ENCODE results near the gene LTB.
"Not testable (repeated sequence)": the region's sequence is repeated elsewhere in the genome, so short reads cannot be mapped to it uniquely, and the experiment has no call there.

LTB gene

DNA sequence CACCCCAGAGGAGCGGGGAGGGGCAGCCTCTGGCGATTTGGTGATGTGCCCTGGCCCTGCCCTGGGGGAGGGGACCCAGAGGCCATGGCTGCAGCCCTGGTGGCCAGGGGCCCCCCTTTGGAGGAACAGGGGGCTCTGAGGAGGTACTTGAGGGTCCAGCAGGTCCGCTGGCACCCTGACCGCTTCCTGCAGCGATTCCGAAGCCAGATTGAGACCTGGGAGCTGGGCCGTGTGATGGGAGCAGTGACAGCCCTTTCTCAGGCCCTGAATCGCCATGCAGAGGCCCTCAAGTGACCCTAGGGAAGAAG, 24.0 kb downstream of the LTB start:
- H3K36me3 ChIP-seq (ENCODE audit: control insufficient read depth in 1 of 2, insufficient read depth in 2 of 2, low read length in 2 of 2): peaks cover 10 to 36% of the 10 kb centered on the region in 2 donors

DNA sequence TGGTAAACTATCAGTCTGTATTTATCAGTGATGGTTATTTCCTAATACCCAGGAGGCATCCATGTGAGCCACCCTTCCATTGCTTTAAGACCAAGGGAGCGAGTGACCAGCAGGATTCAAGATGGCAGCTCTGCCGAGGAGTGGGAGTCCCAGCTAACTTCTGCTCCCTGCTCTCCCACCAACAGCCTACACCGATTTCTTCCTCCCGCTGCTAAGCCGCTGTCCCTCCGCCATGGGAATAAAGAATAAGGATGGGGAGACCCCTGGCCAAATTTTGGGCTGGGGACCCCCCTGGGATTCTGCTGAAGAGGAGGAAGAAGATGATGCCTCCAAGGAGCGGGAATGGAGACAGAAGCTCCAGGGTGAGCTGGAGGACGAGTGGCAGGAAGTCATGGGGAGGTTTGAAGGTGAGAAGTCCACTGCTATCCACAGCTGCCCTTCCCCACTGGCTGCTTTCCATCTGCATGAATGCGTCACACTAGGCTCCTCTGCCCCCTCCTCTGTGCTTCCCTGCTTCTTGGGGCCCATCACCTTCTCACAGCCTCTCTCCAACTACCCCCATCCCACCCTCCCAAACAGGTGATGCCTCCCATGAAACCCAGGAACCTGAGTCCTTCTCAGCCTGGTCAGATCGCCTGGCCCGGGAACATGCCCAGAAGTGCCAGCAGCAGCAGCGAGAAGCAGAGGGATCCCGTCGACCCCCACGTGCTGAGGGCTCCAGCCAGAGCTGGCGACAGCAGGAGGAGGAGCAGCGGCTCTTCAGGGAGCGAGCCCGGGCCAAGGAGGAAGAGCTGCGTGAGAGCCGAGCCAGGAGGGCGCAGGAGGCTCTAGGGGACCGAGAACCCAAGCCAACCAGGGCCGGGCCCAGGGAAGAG, 24.5 kb downstream of the LTB start:
- Histone ChIP-seq H3K9me3 (ENCODE audit: control insufficient read depth in 1 of 2, low read length in 2 of 2) (no peaks in the 10 kb centered on the region), H3K4me3 (ENCODE audit: low read depth in 1 of 2, low read length in 2 of 2) (no peak overlapping the region), H3K36me3 (ENCODE audit: control insufficient read depth in 1 of 2, insufficient read depth in 2 of 2, low read length in 2 of 2) (peaks cover 10 to 36% of the 10 kb centered on the region in 2 donors), H3K4me1 (ENCODE audit: control insufficient read depth in 1 of 2, insufficient read depth in 2 of 2, low read length in 2 of 2) (peaks cover 0 to 8% of the 10 kb centered on the region in 2 donors), H3K27me3 (ENCODE audit: low read depth, low read length) (no peaks in the 10 kb centered on the region), H3K27ac (ENCODE audit: low read length) (no peak overlapping the region)

More for the DNA sequence above, 24.0 kb downstream of the LTB start:
- H3K27ac ChIP-seq (ENCODE audit: low read length): no peak overlapping the region
- H3K4me3 ChIP-seq (ENCODE audit: low read depth in 1 of 2, low read length in 2 of 2): no peak overlapping the region
- H3K4me1 ChIP-seq (ENCODE audit: control insufficient read depth in 1 of 2, insufficient read depth in 2 of 2, low read length in 2 of 2): peaks cover 0 to 8% of the 10 kb centered on the region in 2 donors
- H3K9me3 ChIP-seq (ENCODE audit: control insufficient read depth in 1 of 2, low read length in 2 of 2): no peaks in the 10 kb centered on the region
- no peaks in the 10 kb centered on the region for H3K27me3 ChIP-seq (ENCODE audit: low read depth, low read length)

DNA sequence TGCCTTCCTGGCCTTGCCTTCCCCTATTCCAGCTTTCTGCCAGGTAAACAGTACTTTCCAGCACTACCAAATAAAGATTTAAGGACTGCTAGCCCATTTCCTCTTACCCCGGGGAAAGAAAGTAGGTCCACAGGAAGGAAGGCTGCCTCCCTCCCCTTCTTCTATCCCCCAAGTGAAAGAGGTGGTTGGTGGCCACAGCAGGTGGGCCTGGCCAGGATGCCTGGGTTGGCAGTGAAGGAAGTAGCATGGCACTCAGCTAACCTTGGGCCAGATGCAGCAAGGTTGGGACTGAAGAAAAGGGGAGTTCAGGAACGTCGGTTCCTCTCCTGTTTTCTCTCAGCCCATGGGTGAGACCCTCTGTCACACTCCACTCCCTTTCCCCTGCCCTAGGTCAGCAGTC, 25.9 kb downstream of the LTB start:
- Histone ChIP-seq H3K4me3 (ENCODE audit: low read depth in 1 of 2, low read length in 2 of 2) (no peak overlapping the region), H3K4me1 (ENCODE audit: control insufficient read depth in 1 of 2, insufficient read depth in 2 of 2, low read length in 2 of 2) (peaks cover 0 to 8% of the 10 kb centered on the region in 2 donors), H3K9me3 (ENCODE audit: control insufficient read depth in 1 of 2, low read length in 2 of 2) (no peaks in the 10 kb centered on the region), H3K27me3 (ENCODE audit: low read depth, low read length) (no peaks in the 10 kb centered on the region), H3K36me3 (ENCODE audit: control insufficient read depth in 1 of 2, insufficient read depth in 2 of 2, low read length in 2 of 2) (peaks cover 10 to 36% of the 10 kb centered on the region in 2 donors), H3K27ac (ENCODE audit: low read length) (no peak overlapping the region)

- not testable (repeated sequence) for H3K27me3 ChIP-seq (ENCODE audit: low read depth, low read length); H3K4me3 ChIP-seq (ENCODE audit: low read depth in 1 of 2, low read length in 2 of 2); H3K9me3 ChIP-seq (ENCODE audit: control insufficient read depth in 1 of 2, low read length in 2 of 2); H3K27ac ChIP-seq (ENCODE audit: low read length)
- peaks cover 4 to 19% of the 10 kb centered on the region in 2 donors for H3K4me1 ChIP-seq (ENCODE audit: control insufficient read depth in 1 of 2, insufficient read depth in 2 of 2, low read length in 2 of 2)
- peaks cover 12 to 13% of the 10 kb centered on the region in 2 donors for H3K36me3 ChIP-seq (ENCODE audit: control insufficient read depth in 1 of 2, insufficient read depth in 2 of 2, low read length in 2 of 2)
These were observed 30.9 kb downstream of the LTB start for GRCh38 chr6:31551371-31551770.

DNA sequence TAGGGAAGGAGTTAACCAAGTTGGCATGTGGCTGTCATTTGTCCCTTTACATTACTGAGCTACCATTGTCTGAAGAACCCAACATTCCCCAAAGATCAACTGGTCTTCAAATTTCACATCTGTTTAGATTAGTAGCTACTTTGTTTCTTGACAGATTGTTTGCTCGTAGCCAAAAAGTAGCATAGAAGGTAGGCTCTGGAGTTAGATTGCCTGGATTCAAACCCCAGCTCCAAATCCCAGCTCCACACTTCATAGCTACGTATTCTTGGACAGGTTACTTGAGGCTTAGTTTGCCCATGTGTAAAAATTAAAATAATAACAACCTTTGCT, 33.7 kb downstream of the LTB start:
- Histone ChIP-seq H3K4me3 (ENCODE audit: low read depth in 1 of 2, low read length in 2 of 2) (peak overlapping the region in 1 of 2 donors; percentile 61), H3K27ac (ENCODE audit: low read length) (peak overlapping the region; percentile 72), H3K27me3 (ENCODE audit: low read depth, low read length) (no peaks in the 10 kb centered on the region), H3K36me3 (ENCODE audit: control insufficient read depth in 1 of 2, insufficient read depth in 2 of 2, low read length in 2 of 2) (peaks cover 7 to 13% of the 10 kb centered on the region in 2 donors), H3K4me1 (ENCODE audit: control insufficient read depth in 1 of 2, insufficient read depth in 2 of 2, low read length in 2 of 2) (peaks cover 4 to 19% of the 10 kb centered on the region in 2 donors), H3K9me3 (ENCODE audit: control insufficient read depth in 1 of 2, low read length in 2 of 2) (no peaks in the 10 kb centered on the region)

DNA sequence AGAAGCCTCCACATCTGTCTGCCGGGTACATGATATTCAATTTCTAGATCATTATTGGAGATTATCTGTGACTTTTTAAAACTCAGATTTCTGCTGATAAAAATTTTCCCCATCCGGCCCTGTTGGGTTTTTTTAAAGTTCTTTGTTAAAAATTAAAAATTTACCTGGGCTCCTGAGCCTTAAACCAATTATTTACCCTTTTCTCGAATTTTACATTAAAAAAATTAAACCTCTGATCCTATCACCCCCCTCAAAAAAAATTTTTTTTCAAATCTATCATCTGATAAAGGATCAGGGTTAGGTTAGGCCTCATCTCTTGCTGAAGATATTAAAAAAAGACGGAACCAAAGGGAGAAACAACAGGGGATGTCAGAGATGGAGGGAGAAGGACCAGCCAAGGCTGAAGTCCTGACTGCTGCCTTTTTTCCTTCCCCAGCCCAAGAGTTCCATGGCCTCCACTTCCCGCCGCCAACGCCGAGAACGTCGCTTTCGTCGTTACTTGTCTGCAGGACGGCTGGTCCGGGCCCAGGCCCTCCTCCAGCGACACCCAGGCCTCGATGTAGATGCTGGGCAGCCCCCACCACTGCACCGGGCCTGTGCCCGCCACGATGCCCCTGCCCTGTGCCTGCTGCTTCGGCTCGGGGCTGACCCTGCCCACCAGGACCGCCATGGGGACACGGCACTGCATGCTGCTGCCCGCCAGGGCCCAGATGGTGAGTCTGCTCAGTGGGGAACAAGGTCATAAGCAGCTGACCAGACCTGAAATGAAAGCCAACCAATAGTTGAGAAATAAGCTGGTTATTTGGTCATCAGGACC, 34.3 kb downstream of the LTB start:
- no peaks in the 10 kb centered on the region for H3K9me3 ChIP-seq (ENCODE audit: control insufficient read depth in 1 of 2, low read length in 2 of 2)

DNA sequence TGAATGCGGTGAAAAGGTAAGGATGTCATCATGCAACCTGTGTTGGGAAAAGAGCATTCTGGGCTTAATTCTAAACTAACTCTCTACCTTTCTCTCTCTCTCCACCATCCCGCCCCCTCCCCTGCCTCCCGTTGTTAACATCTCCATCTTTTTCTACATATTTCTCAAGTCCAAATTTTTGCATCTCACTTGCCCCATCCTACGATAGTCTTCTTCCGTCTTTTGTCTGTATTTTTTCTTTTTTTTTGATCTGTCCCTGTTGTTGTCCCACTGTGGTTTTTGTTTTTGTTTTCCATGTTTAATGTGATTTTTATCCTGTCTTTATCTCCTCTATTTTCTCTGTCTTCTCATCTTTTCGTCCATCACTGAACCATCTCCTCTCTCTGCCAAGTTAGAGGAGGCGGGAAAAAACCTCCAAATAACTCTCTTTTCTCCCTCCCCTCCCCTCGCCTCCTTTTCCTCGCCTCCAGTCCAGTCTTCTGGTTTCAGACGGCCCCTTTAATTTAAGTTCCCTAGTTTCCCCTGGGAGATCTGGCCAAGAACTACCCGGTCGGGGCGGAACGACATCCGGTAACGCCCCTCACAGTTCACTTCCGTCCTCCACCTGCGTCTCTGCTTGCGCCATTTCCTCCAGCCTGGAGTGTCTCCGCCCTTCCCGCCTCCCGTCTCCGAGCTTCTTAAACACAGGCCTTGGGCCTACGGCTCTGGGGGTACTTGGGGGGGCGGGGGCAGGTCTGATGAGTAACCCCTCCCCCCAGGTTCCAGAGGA, 35.1 kb downstream of the LTB start, which contains the start of gene NFKBIL1:
NFKBIL1 (plus strand) TSS at position 651 of the 769 bp plus-strand sequence; CDS start at position 738, 87 bp downstream.
- Histone ChIP-seq H3K36me3 (ENCODE audit: control insufficient read depth in 1 of 2, insufficient read depth in 2 of 2, low read length in 2 of 2) (peaks cover 7 to 13% of the 10 kb centered on the region in 2 donors), H3K27me3 (ENCODE audit: low read depth, low read length) (no peaks in the 10 kb centered on the region), H3K4me3 (ENCODE audit: low read depth in 1 of 2, low read length in 2 of 2) (peak within 1 kb of the TSS; percentile 61 to 74), H3K4me1 (ENCODE audit: control insufficient read depth in 1 of 2, insufficient read depth in 2 of 2, low read length in 2 of 2) (peaks cover 4 to 22% of the 10 kb centered on the region in 2 donors), H3K9me3 (ENCODE audit: control insufficient read depth in 1 of 2, low read length in 2 of 2) (no peaks in the 10 kb centered on the region), H3K27ac (ENCODE audit: low read length) (peak within 1 kb of the TSS; percentile 72)

More for the DNA sequence above, 34.3 kb downstream of the LTB start:
- Histone ChIP-seq H3K36me3 (ENCODE audit: control insufficient read depth in 1 of 2, insufficient read depth in 2 of 2, low read length in 2 of 2) (peaks cover 7 to 13% of the 10 kb centered on the region in 2 donors), H3K4me3 (ENCODE audit: low read depth in 1 of 2, low read length in 2 of 2) (peak overlapping the region; percentile 61 to 74), H3K4me1 (ENCODE audit: control insufficient read depth in 1 of 2, insufficient read depth in 2 of 2, low read length in 2 of 2) (peaks cover 4 to 19% of the 10 kb centered on the region in 2 donors), H3K27me3 (ENCODE audit: low read depth, low read length) (no peaks in the 10 kb centered on the region), H3K27ac (ENCODE audit: low read length) (peak overlapping the region; percentile 72)

DNA sequence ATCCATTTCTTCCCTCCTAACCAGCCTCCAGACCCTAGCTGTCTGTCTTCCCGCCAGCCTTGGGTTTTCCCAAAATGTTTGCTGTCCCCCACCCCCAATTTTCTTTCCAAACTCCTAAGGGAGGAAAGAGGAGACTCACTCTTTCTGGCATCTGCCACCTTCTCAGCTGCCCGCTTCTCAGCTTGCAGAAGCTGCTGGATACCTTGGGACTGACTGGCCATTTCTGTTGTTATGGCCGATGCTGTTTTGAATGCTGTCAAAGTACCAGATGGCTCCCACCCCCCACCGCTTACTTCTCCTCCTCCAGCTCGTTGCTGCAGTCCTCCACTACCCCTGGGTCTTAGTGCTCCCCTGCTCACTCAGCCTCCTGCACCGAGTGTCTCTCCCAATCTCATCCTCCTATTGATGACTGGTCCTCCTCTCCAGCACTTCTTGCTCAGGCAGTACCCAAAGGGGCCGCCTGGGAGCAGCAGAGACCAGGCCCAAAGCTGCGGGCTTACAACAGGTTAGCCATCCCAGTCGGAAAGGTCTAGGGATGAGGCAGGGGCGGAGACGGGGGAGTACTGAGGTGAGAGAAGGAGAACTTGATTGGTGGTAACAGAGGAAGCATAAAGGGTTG, 35.8 kb downstream of the LTB start, which contains the start of gene ATP6V1G2:
ATP6V1G2 (minus strand) TSS at position 270 of the 619 bp plus-strand sequence; CDS start at position 221, 49 bp downstream.
- peaks cover 7 to 16% of the 10 kb centered on the region in 2 donors for H3K36me3 ChIP-seq (ENCODE audit: control insufficient read depth in 1 of 2, insufficient read depth in 2 of 2, low read length in 2 of 2)
- H3K27ac ChIP-seq (ENCODE audit: low read length): peak within 1 kb of the TSS; percentile 72
- H3K4me1 ChIP-seq (ENCODE audit: control insufficient read depth in 1 of 2, insufficient read depth in 2 of 2, low read length in 2 of 2): peaks cover 4 to 22% of the 10 kb centered on the region in 2 donors
- no peaks in the 10 kb centered on the region for H3K9me3 ChIP-seq (ENCODE audit: control insufficient read depth in 1 of 2, low read length in 2 of 2)
- H3K4me3 ChIP-seq (ENCODE audit: low read depth in 1 of 2, low read length in 2 of 2): peak within 1 kb of the TSS; percentile 61 to 74
- no peaks in the 10 kb centered on the region for H3K27me3 ChIP-seq (ENCODE audit: low read depth, low read length)

GRCh38 chr6:31545291-31545690, 36.9 kb downstream of the LTB start:
- no peaks in the 10 kb centered on the region for H3K9me3 ChIP-seq (ENCODE audit: control insufficient read depth in 1 of 2, low read length in 2 of 2)
- H3K4me1 ChIP-seq (ENCODE audit: control insufficient read depth in 1 of 2, insufficient read depth in 2 of 2, low read length in 2 of 2): peaks cover 7 to 27% of the 10 kb centered on the region in 2 donors
- H3K27me3 ChIP-seq (ENCODE audit: low read depth, low read length): no peaks in the 10 kb centered on the region
- H3K4me3 ChIP-seq (ENCODE audit: low read depth in 1 of 2, low read length in 2 of 2): no peak overlapping the region
- no peak overlapping the region for H3K27ac ChIP-seq (ENCODE audit: low read length)
- peaks cover 4 to 17% of the 10 kb centered on the region in 2 donors for H3K36me3 ChIP-seq (ENCODE audit: control insufficient read depth in 1 of 2, insufficient read depth in 2 of 2, low read length in 2 of 2)

DNA sequence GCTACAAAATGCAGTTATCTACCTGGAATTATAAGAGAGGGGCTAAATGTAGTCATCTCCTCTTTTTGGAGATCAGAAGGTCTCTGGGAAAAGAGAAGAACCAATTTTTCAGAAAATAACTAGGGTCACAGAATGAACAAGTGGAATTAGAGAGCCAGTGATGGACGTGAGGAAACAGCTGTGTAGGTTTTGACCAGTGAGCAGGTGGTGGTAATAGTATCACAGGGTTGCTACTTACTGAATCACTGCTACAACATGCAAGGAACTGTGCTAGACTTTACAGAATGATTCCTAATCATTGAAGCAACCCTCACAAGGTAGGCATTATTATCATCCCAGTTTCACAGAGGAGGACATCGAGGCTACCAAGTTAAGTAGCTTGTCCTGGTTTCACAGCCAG, 37.5 kb downstream of the LTB start:
- H3K4me1 ChIP-seq (ENCODE audit: control insufficient read depth in 1 of 2, insufficient read depth in 2 of 2, low read length in 2 of 2): peaks cover 13 to 33% of the 10 kb centered on the region in 2 donors
- no peaks in the 10 kb centered on the region for H3K9me3 ChIP-seq (ENCODE audit: control insufficient read depth in 1 of 2, low read length in 2 of 2)
- H3K4me3 ChIP-seq (ENCODE audit: low read depth in 1 of 2, low read length in 2 of 2): no peak overlapping the region
- no peak overlapping the region for H3K27ac ChIP-seq (ENCODE audit: low read length)
- no peaks in the 10 kb centered on the region for H3K27me3 ChIP-seq (ENCODE audit: low read depth, low read length)
- H3K36me3 ChIP-seq (ENCODE audit: control insufficient read depth in 1 of 2, insufficient read depth in 2 of 2, low read length in 2 of 2): peaks cover 6 to 20% of the 10 kb centered on the region in 2 donors
